GM23338 (cell line): ENCODE data around the gene ATF7IP. TPM values are rescaled to one million over a fixed set of nuclear protein-coding genes. Genes with fewer than 3 reads are reported as not detected.

ENCODE experiments used
- ATAC-seq: fragments of 200-7000 bp; cut with Tn5 transposase; 3 replicates; pipeline ENCODE4 v1.9.1; 2020
- DNase-seq: peaks from one replicate; pipeline ENCODE4 v3.0.0-alpha.2; 2015; ENCODE audit warnings: low spot score
- H2AFZ ChIP-seq: fragments of 200-600 bp; sonication (generic); 2 replicates; pipeline ENCODE4 v1.8.0; 2016; ENCODE audit warnings: antibody characterized with exemption, mild to moderate bottlenecking, moderate library complexity
- H3F3A ChIP-seq: fragments of 200-600 bp; sonication (generic); replicated peaks from 2 replicates; pipeline ENCODE4 v1.8.0; 2017; ENCODE audit warnings: antibody characterized with exemption, mixed run types, low read depth
- H3K27ac ChIP-seq: fragments of 200-600 bp; sonication (generic); 2 replicates; pipeline ENCODE4 v1.6.1; 2016; ENCODE audit warnings: low read depth
- H3K27me3 ChIP-seq: fragments of 200-600 bp; sonication (generic); 2 replicates; pipeline ENCODE4 v1.8.0; 2016; ENCODE audit warnings: mild to moderate bottlenecking, mixed run types, moderate library complexity; ENCODE audit not compliant: insufficient read depth
- H3K36me3 ChIP-seq: fragments of 200-600 bp; sonication (generic); 2 replicates; pipeline ENCODE4 v1.8.0; 2016; ENCODE audit warnings: mild to moderate bottlenecking; ENCODE audit not compliant: insufficient read depth
- H3K4me1 ChIP-seq: fragments of 200-600 bp; sonication (generic); 2 replicates; pipeline ENCODE4 v1.8.0; 2016; ENCODE audit warnings: mild to moderate bottlenecking, moderate library complexity; ENCODE audit not compliant: insufficient read depth
- H3K4me2 ChIP-seq: fragments of 200-600 bp; sonication (generic); 2 replicates; pipeline ENCODE4 v1.7.1; 2017; ENCODE audit warnings: mixed run types
- H3K4me3 ChIP-seq: fragments of 200-600 bp; sonication (generic); 2 replicates; pipeline ENCODE4 v1.6.1; 2016; ENCODE audit warnings: mixed run types
- H3K79me2 ChIP-seq: fragments of 200-600 bp; sonication (generic); replicated peaks from 2 replicates; pipeline ENCODE4 v1.8.0; 2017; ENCODE audit warnings: mild to moderate bottlenecking; ENCODE audit not compliant: insufficient read depth
- H3K9me2 ChIP-seq: fragments of 200-600 bp; sonication (generic); 2 replicates; pipeline ENCODE4 v1.8.0; 2017; ENCODE audit not compliant: insufficient read depth
- H4K20me1 ChIP-seq: fragments of 200-600 bp; sonication (generic); replicated peaks from 2 replicates; pipeline ENCODE4 v1.8.0; 2017; ENCODE audit warnings: mild to moderate bottlenecking; ENCODE audit not compliant: insufficient read depth
- H3K27ac Mint-ChIP-seq: 2 replicates; pipeline ENCODE4 v1.8.0; 2020; ENCODE audit warnings: inconsistent platforms, mild to moderate bottlenecking, moderate library complexity, mixed read lengths
- H3K27me3 Mint-ChIP-seq: 3 replicates; pipeline ENCODE4 v1.8.0; 2022; ENCODE audit warnings: low read depth, mild to moderate bottlenecking, moderate library complexity, mixed read lengths, inconsistent platforms; ENCODE audit not compliant: insufficient read depth, poor library complexity
- H3K36me3 Mint-ChIP-seq: 3 replicates; pipeline ENCODE4 v1.8.0; 2021; ENCODE audit warnings: low read depth, mild to moderate bottlenecking, inconsistent platforms, moderate library complexity, mixed read lengths
- H3K4me1 Mint-ChIP-seq: 3 replicates; pipeline ENCODE4 v1.8.0; 2020; ENCODE audit warnings: mild to moderate bottlenecking, inconsistent platforms, mixed read lengths
- H3K4me3 Mint-ChIP-seq: 3 replicates; pipeline ENCODE4 v1.8.0; 2021; ENCODE audit warnings: moderate library complexity, mild to moderate bottlenecking, inconsistent platforms, mixed read lengths
- H3K9me3 Mint-ChIP-seq: 3 replicates; pipeline ENCODE4 v1.8.0; 2020; ENCODE audit warnings: moderate library complexity, mild to moderate bottlenecking, inconsistent platforms, mixed read lengths
- CREB1 ChIP-seq: fragments of 250-450 bp; sonication (Bioruptor Pico); IDR thresholded peaks from 2 replicates; pipeline ENCODE4 v1.5.0; 2020; ENCODE audit warnings: low read depth, mild to moderate bottlenecking, moderate library complexity
- ETS1 ChIP-seq: IDR thresholded peaks from 2 replicates; pipeline ENCODE4 v1.6.1; 2016; ENCODE audit warnings: antibody characterized with exemption
- EZH2 ChIP-seq: fragments of 200-600 bp; sonication (generic); IDR thresholded peaks from one replicate; pipeline ENCODE4 v1.8.0; 2017; ENCODE audit warnings: antibody characterized with exemption, mild to moderate bottlenecking, low read depth; ENCODE audit not compliant: unreplicated experiment
- EZH2phosphoT487 ChIP-seq: fragments of 200-600 bp; sonication (generic); IDR thresholded peaks from one replicate; pipeline ENCODE4 v1.8.1; 2018; ENCODE audit warnings: antibody characterized with exemption; ENCODE audit not compliant: unreplicated experiment
- JUNB ChIP-seq: IDR thresholded peaks from one replicate; pipeline ENCODE4 v1.6.1; 2016; ENCODE audit warnings: antibody characterized with exemption; ENCODE audit not compliant: unreplicated experiment
- NANOG ChIP-seq: IDR thresholded peaks from 2 replicates; pipeline ENCODE4 v1.6.1; 2016; ENCODE audit warnings: antibody characterized with exemption, borderline replicate concordance
- POLR2AphosphoS5 ChIP-seq: IDR thresholded peaks from 2 replicates; pipeline ENCODE4 v1.6.1; 2016; ENCODE audit warnings: antibody characterized with exemption, low read depth
- REST ChIP-seq: IDR thresholded peaks from one replicate; pipeline ENCODE4 v1.6.1; 2018; ENCODE audit warnings: antibody characterized with exemption; ENCODE audit not compliant: unreplicated experiment
- STAT1 ChIP-seq: IDR thresholded peaks from one replicate; pipeline ENCODE4 v1.6.1; 2016; ENCODE audit warnings: antibody characterized with exemption; ENCODE audit not compliant: unreplicated experiment
- ZNF114 ChIP-seq: fragments of 250-450 bp; sonication (Bioruptor Pico); IDR thresholded peaks from 2 replicates; pipeline ENCODE4 v1.5.0; 2020; ENCODE audit warnings: mild to moderate bottlenecking, moderate library complexity
- ZNF462 ChIP-seq: fragments of 250-450 bp; sonication (Bioruptor Pico); IDR thresholded peaks from 2 replicates; pipeline ENCODE4 v1.5.0; 2020; ENCODE audit warnings: mild to moderate bottlenecking, moderate library complexity
- polyA plus RNA-seq: library from polyadenylated mRNA; unstranded; fragments of >200 nt; fragmentation: Nextera tagmentation; extraction: Ambion mirVana; gene quantifications from 2 replicates; pipeline ENCODE4 v1.2.1, GENCODE V29; 2016
- total RNA-seq: library from RNA; depleted of rRNA; stranded (reverse); fragments of >200 nt; shearing (Covaris generic); gene quantifications from 2 replicates; pipeline ENCODE4 v1.2.3, GENCODE V29; 2014

The ATF7IP gene
- total and polyA plus RNA-seq, 2 experiments from 2014 or later, result 76.4 to 118 TPM

- no peak overlapping the region for H3K4me2 ChIP-seq
- H4K20me1 ChIP-seq, result no peaks in the 10 kb centered on the region
- H3K9me2 ChIP-seq, result 0 out of 2 replicates have a peak, but pooled peaks cover 4% of the 10 kb centered on the region
- Mint-ChIP-seq H3K9me3 (no peaks in the 10 kb centered on the region), H3K27me3 (no peaks in the 10 kb centered on the region), H3K4me3 (no peak overlapping the region), H3K27ac (no peak overlapping the region), H3K36me3 (no peaks in the 10 kb centered on the region), H3K4me1 (peaks cover 10% of the 10 kb centered on the region; the same call in 1 of the 3 replicates)
- no peak overlapping the region for H2AFZ ChIP-seq
- TF ChIP-seq CREB1 (CRISPR knock-in tag) (no peak), REST (no peak), EZH2 (no peak), EZH2phosphoT487 (no peak), NANOG (no peak), JUNB (no peak), POLR2AphosphoS5 (no peak), ZNF114 (CRISPR knock-in tag) (no peak), ZNF462 (no peak), ETS1 (no peak), STAT1 (no peak)
- no peaks in the 10 kb centered on the region for H3K27me3 ChIP-seq
- H3K79me2 ChIP-seq, result no peaks in the 10 kb centered on the region
- no peaks in the 10 kb centered on the region for H3F3A ChIP-seq
- H3K4me3 ChIP-seq, result no peak overlapping the region
- H3K27ac ChIP-seq, result no peak overlapping the region
- H3K36me3 ChIP-seq, result no peaks in the 10 kb centered on the region
- ATAC-seq (no peak), DNase-seq (no peak)
- no peaks in the 10 kb centered on the region for H3K4me1 ChIP-seq
Measured at GRCh38 chr12:14532152-14532551, 166.7 kb downstream of the ATF7IP start.
